GM12875 (cell line): ENCODE results near the gene C2orf81.

Source experiments
- H3K4me3 ChIP-seq: one replicate; pipeline ENCODE4 v1.5.1; 2011; ENCODE audit warnings: low read depth, low read length, control low read depth
- CTCF ChIP-seq: IDR thresholded peaks from 2 replicates; pipeline ENCODE4 v1.5.1; 2011; ENCODE audit warnings: low read depth, mild to moderate bottlenecking, control low read depth, inconsistent platforms, low read length, moderate library complexity, borderline replicate concordance; ENCODE audit not compliant: insufficient read depth

C2orf81 gene

GRCh38 chr2:74383254-74383653 lies 38.2 kb downstream of the C2orf81 start:
- no peak for TF ChIP-seq CTCF
- H3K4me3 ChIP-seq, result no peak overlapping the region

- TF ChIP-seq CTCF, result no peak
- H3K4me3 ChIP-seq, result no peak overlapping the region
These were observed 39.7 kb downstream of the C2orf81 start for GRCh38 chr2:74381751-74382150.

- no peak within 1 kb of the TSS for H3K4me3 ChIP-seq
- no peak for TF ChIP-seq CTCF
These were observed 41.3 kb downstream of the C2orf81 start, which contains the start of gene DCTN1 for GRCh38 chr2:74379851-74380789. TSS of gene DCTN1 (minus strand) at chr2:74380311. CDS start at chr2:74380037, 274 bp downstream.

- H3K4me3 ChIP-seq, result no peak overlapping the region
- TF ChIP-seq CTCF, result no peak
These were observed 43.4 kb downstream of the C2orf81 start for GRCh38 chr2:74378007-74378406.

- H3K4me3 ChIP-seq, result no peak overlapping the region
- TF ChIP-seq CTCF, result no peak
These were observed 45.6 kb downstream of the C2orf81 start for GRCh38 chr2:74375838-74376237.

GRCh38 chr2:74374509-74375205 lies 46.8 kb downstream of the C2orf81 start:
- H3K4me3 ChIP-seq, result no peak overlapping the region

More at GRCh38 chr2:74374509-74375205, 46.8 kb downstream of the C2orf81 start:
- no peak for TF ChIP-seq CTCF
